GM21526 (cell line): ENCODE measurements around the gene CAND2.
"Not testable (repeated sequence)": the region's sequence is repeated elsewhere in the genome, so short reads cannot be mapped to it uniquely, and the experiment has no call there.

ENCODE experiments used
- ATAC-seq: cut with Tn5 transposase; IDR thresholded peaks from one replicate; pipeline ENCODE4 v1.9.1; 2021; ENCODE audit warnings: moderate library complexity; ENCODE audit not compliant: unreplicated experiment, low FRiP score

Gene CAND2

DNA sequence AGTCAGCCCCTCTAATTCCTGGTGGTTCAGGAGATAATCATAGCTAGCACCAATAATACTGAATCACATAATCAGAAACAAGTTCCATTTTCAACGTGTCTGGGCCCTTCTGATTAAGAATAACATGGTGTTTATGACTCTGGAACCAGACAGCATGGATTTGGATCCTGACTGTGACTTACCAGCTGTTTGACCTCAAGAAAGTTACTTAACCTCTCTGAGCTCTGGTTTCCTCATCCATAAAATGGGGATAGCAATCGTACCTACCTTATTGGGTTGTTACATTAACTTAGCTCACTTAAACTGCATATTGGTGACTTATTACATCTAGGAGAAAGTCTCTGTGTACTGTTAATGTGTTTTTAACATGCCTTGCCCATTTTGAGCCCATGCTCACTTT lies 26.7 kb upstream of the CAND2 start:
- ATAC-seq: no peak

DNA sequence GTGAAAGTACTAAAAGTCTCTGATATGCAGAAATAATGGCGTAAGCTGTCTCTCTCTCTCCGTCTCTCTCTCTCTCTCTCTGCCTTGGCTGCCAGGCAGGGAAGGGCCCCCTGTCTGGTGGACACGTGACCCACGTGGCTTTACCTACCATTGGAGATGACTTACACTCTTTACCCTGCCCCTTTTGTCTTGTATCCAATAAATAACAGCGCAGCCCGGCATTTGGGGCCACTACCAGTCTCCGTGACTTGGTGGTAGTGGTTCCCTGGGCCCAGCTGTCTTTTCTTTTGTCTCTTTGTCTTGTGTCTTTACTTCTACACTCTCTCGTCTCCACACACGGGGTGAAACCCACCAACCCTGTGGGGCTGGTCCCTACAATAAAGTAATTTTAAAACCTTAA lies 25.2 kb upstream of the CAND2 start:
- no peak for ATAC-seq

DNA sequence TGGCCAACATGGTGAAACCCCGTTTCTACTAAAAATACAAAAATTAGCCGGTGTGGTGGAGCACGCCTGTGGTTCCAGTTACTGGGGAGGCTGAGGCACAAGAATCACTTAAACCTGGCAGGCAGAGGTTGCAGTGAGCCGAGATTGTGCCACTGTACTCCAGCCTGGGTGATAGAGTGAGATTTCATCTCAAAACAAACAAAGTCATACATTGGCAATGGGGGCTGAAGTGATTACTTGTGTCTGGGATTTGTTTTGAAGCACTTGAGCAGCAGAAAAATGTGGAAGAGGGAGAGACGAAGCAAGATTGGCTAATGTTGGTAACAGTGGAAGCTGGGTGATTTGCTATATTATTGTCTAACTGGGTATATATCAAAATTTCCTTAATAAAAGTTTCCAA lies 24.0 kb upstream of the CAND2 start:
- no peak for ATAC-seq

DNA sequence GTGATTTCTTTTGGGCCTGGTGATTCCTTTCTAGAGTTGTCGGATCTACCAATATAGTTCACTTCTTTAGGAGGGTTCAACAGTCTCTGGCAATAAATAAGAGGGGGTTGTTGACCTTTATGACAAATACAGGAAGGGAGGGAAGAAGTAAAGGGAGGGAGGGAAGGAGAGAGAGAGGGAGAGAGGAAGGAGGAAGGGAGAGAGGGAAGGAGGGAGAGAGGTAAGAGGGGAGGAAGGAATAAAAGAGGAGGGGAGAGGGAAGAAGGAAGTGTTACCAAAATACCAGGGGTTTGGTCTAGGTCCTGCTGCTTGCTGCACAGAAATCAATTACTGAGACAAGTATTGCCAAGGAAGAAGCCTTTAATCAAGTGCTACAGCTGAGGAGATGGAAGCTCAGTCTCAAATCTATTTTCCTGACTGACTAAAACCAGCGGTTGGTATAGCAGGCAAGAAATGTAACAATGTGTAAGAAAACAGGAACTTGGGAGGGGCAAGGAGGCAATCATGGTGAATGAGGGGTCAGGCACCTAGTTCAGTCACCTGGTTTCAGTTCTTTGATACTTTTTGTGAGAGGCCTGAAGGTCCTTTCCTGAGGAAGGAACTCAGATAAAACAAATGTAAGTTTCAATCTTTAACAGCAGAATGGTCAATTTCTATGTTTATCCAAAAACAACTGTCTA lies 23.3 kb upstream of the CAND2 start:
- no peak for ATAC-seq

DNA sequence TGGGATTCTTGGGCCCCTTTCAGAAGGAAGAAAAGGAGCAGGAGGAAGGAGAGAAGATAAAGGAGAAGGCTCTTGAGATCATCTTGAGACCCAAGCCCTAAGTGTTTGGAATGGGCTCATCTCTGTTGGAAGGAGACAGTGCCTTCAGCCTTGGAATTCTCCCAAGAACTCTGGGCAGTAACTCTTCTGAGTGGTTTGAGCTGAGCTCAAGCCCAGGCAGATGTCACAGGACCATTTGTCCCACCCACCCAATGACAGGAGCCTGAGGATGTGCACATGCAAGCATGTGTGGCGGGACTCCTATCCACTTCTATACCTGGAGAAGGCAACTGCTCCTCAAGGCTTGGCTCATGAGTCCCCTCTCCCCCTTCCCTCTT lies 22.8 kb upstream of the CAND2 start:
- ATAC-seq: no peak

DNA sequence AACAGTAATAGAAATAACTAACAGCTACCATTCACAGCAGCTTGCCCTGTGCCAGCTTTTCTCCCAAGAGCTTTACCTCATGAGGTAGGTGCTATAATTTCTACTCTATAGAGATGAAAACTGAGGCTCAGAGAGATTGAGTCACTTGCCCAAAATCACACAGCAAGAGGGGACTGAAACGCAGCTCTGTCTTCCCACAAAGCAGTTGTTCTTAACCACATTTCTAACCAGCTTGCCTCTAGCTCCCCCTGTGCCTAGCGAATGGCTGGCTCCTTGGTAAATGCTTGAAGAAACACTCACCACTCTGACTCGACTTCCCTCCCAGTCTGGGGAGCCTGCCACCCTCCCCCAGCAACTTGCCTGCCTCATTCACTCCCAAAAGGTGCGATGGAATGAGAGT lies 21.9 kb upstream of the CAND2 start:
- ATAC-seq: no peak

DNA sequence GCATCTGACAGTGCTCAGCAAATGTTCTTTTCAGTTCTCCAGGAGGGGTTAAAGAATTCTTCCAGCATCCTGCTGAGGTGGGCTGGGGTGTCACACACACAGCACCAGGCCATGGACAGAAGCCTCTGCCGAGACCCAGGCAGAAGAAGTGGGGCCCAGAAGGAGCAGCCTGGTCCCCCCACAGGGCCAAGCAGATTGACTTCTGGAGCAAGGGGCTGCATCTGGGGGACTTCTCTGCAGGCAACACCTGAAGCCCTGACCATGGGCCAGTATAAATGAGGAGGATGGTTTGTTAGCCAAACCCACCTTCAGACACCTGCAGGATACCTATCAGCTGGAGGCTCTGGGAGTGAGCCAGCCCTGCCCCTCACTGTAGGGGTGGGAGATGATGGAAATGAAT lies 21.3 kb upstream of the CAND2 start:
- no peak for ATAC-seq

DNA sequence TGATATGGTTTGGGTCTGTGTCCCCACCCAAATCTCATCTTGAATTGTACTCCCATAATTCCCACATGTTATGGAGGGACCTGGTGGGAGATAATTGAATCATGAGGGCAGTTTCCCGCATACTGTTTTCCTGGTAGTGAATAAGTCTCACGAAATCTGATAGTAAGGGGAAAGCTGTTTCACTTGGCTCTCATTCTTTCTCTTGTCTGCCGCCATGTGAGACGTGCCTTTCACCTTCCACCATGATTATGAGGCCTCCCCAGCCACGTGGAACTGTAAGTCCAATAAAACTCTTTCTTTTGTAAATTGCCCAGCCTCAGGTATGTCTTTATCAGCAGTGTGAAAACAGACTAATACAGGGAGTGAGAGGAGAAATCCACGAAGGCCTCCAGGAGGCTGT lies 20.5 kb upstream of the CAND2 start:
- ATAC-seq: not testable (repeated sequence)

DNA sequence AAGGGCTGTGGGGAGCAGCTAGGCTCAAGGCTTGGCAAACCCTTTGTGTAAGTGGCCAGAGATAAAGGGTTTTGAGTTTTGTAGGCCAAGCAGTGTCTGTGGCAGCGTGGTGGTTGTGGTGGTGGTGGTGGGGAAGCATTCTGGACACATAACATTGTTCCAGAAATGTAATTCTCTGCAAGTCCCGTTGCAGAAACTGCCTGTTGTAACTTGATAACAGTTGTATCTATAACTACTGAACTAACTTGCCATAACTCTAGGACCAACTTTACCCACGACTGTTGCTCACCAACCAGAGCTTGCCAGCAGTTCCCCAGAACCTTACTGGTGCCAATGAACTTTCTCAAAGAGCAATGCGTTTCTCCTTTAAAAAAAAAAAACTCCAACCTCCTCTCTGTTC lies 19.3 kb upstream of the CAND2 start:
- no peak for ATAC-seq

DNA sequence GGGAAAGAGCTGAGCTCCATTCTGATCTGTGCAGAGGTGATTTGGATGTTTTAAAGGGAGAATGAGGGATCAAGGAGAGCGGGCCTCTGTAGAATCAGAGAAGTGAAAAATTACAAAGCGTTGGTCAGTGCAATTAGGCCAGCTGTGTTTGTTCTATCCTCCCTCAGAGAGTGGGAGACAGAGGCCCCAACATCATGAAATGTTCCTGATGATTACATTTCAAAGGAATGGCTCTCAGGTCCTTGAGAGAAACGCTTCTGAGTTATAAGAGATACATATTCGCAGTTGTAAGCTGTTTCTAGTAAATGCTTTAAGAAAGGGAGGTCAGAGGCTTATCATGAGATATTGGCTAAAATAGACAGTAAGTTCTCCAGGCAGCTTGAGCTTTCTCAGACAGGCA lies 15.7 kb upstream of the CAND2 start:
- ATAC-seq: no peak

DNA sequence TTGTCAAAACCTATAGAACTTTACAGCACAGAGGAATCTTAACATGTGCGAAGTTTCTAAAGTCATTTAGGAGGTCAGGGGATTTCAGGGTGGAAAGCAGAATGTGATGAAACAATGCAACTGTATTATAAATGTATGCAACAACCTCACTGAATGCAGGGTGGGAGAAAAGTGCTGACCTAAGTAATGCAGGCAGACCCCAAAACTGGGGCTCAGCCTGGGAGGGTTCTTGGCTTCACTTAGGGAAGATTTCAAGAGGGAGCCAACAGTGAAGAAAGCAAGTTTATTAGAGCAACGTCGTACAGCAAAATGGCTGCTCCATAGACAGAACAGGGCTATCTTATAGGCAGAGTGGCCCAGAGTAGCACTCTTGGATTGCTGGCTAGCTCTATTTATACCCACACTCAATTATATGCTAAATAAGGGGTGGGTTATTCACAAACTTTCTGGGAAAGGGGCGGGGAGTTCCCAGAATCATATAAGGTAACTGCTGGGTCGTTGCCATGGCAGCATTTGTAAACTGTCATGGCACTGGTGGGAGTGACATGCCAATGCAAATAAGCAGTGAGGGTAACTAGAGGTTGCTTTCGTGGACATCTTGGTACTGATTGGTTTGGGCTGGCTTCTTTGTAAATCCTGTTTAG lies 14.2 kb upstream of the CAND2 start:
- no peak for ATAC-seq

DNA sequence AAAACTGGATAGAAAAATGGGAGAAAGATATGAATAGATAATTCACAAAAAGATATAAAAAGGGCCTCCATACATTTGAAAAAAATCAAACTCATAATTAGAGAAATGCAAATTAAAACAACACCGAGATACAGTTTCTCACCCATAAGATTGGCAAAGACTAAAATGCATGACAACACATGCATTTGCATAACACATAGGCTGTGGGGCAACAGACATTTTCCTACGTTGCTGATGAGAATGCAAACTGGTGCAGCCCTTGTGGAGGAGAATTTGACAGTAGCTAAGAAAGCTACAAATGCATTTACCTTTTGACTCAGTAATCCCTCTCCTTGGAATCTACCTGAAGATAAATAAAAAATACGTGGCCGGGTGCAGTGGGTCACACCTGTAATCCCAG lies 11.4 kb upstream of the CAND2 start:
- no peak for ATAC-seq

DNA sequence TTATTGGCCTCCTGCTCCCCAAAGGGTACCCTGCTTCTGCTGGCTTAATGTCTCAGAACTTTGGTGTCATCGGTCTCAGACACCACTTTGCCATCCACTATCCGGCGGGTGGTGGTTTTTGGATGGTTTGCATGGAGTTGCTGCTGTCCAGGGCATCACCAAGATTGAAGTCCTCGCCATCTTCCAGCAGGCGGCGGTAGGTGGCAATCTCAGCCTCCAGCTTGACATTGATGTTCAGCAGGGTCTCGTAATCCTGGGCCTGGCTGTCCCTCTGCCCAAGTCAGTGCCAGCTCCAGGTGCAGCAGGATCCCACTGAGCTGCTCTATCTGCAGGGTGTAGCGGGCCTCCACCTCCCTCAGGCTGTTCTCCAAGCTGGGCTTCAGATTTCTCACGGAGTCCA lies 9.1 kb upstream of the CAND2 start:
- not testable (repeated sequence) for ATAC-seq

DNA sequence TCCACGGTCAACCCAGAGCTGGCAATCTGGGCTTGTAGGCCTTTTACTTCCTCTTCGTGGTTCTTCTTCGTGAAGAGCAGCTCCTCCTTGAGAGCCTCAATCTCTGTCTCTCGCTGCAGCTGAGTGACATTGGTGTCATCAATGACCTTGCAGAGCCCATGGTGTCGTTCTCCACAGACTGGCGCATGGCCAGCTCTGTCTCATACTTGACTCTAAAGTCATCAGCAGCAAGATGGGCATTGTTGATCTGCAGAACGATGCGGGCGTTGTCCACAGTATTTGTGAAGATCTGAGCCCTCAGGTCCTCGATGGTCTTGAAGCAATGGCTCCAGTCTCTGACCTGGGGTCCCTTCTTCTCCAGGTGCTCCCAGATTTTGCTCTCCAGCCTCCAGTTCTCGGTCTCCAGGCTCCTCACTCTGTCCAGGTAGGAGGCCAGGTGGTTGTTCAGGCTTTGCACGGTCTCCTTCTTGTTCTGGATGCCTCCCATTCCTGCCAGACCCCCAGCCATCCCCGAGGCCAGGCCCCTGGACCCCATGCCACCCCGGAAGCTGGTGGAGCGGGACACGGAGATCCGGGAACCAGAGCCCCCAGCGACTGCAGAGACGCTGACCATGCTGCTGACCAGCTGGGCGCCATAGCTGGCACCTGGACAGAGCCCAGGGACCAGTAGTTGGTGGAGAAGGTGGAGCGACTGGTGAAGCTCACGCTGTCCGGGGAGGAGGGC lies 8.4 kb upstream of the CAND2 start:
- not testable (repeated sequence) for ATAC-seq

DNA sequence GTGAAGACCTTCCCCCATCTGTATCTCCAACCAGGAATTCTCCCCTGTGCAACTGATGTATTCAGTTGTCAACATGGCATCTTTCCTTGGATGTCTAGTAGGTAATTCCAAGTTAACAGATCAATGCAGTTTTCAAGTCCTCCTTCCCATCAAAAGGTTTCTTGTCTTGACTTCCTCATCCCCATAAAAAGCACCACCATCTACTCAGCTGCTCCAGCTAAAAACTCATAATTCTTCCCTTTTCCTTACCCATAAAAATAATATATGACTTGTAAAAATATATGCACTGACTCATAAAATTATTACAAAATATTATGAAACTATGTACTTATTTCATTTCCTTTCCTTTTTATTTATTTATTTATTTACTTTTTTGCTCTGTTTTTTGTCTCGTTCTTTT lies 5.0 kb upstream of the CAND2 start:
- ATAC-seq: no peak

DNA sequence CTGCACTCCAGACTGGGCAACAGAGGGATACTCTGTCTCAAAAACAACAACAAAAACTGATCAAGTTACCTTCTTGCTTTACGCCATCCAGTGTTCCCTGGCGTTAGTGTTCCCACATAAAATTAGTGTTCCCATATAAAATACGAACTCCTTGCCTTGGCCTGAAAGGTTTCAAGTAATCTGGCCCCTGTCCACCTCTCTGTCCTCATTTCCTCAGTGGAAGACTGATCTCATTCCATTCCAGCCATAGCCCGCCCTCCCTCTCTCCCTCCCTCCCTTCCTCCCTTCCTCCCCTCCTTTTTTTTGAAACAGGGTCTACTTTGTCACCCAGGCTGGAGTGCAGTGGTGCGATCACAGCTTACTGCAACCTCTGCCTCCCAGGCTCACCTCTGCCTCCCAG lies 2.8 kb upstream of the CAND2 start:
- ATAC-seq: no peak

DNA sequence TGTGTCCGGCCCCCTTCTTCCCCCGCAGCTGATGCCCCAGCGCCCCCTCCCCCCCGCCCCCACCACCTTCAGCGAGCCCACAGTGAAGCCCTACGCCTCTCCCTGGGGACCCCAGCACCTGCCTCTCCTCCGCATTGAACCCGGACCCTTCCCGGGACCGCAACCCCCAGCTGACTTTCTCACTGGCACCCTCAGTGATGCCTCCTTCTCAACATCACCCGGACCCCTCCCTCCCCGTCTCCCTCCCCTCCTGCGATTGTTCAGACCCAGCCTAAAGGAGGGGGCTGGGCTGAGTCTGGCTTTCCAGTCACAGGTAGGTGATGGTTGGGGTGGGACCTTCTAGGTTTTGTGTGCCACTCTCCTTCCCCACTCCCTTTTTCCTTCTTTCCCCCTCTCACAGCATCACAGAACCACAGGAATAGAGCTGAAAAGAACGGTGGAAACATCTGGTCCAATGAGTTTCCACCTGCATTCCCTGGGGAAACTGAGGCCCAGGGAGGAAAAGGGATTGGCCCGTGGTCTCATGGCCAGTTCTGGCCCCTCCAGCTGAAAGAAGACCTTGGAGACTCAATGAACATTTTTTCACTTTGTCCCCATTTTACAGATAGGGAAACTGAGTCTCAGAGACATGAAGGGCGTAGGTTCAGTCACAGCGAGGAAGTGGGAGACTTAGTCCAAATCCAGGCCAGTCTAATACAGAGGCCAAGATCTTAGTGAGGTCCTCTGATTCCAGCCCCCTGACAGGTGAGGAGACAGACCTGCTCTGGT lies 828 bp downstream of the CAND2 start:
- no peak for ATAC-seq

DNA sequence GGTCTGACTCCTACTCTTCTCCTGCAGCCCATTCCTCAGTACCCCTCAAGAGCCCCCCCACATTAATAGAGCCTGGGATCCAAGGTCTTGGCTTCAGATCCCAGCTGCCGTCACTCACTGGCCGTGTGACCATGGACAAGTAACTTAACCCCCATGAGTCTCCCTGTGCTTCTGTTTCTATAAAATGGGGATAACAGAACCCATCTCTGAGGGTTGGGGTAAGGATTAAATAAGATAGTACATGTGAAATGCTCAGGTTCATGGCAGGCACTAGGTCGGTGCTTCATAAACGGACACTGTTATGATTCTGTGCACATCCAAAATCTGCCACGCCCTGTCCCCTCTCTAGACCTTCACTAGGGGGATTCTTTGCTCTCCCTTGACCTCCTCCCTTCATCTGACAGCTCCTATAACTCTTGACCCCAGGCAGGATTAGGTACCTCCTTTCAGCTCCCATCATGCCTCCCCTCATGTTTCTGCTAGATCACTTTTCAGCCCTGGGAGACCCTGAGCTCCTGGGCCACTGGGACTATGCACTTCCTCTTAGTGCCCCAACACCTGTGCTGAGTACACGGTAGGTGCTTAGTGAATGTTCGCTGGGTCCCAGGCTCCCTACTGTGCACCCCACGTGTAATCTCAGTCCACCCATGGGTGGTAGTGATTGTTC lies 1.5 kb downstream of the CAND2 start:
- ATAC-seq: no peak

DNA sequence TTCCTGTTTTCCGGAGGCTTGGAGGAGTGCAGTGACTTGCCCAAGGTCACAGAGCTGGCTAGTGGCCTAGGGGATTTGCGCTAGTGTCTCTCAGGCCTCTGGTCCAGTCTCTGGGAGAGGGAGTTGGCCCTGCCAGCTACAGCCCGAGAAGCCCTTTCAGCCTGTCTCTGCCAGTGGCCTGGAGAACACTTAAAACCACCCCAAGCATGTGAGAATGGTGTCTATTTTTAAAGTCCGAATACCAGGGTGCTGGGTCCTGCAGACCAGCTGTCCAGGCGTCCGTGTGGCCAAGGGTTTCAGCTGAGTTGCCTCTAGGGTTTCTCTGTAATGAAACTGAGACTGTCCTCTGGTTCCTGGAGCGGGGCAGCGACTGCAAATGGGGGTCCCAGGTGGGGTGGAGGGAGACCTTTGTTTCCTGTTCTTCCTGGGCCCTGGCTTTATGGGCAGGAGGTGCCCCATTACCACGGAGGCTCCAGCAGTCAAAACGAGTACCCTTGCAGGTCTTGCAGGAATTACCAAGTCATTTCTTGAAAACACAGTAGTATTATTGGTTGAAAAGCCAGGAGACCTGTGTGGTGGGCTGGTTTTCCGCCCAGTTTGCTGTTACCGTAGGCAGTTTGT lies 2.2 kb downstream of the CAND2 start:
- no peak for ATAC-seq
